ENCODE results near the gene ULBP3. TPM values are rescaled to one million over a fixed set of nuclear protein-coding genes. Genes with fewer than 3 reads are reported as not detected.

ULBP3 gene
- total and polyA plus RNA-seq, 2 donors (not counting 1 experiment from before 2014, with no cell fraction given), result 0.10 to 0.69 TPM

GRCh38 chr6:150056156-150056555 is 12.8 kb downstream of the ULBP3 start:
- TF ChIP-seq CTCF (IDR thresholded peaks at IDR 0.05) (no peak), EZH2 (IDR thresholded peaks at IDR 0.05; ENCODE audit: borderline replicate concordance, insufficient read depth, low read depth, low read length, poor library complexity, severe bottlenecking) (no peak)
- Mint-ChIP-seq H3K27me3 (peaks cover 58% of the 10 kb centered on the region), H3K4me1 (peaks cover 5% of the 10 kb centered on the region), H3K27ac (no peak overlapping the region), H3K9me3 (ENCODE audit: insufficient read depth) (no peaks in the 10 kb centered on the region), H3K4me3 (no peak overlapping the region)
- ATAC-seq (ENCODE audit: low read depth) (no peak), DNase-seq (no peak)
- H3K9me3 ChIP-seq (ENCODE audit: control extremely low read depth in 1 of 3, control insufficient read depth in 2 of 3, insufficient read depth in 1 of 3, low read length in 2 of 3), result peaks cover 0 to 5% (median 0%) of the 10 kb centered on the region in 3 donors
- no peak overlapping the region for H3K9ac ChIP-seq (ENCODE audit: low read length)
- no peak overlapping the region for H2AFZ ChIP-seq (ENCODE audit: insufficient read depth, low read depth, low read length, poor library complexity, severe bottlenecking)
- no peak overlapping the region for H3K4me2 ChIP-seq (replicated peaks; ENCODE audit: low read depth, low read length, poor library complexity, severe bottlenecking)
- peaks cover 0 to 27% (median 5%) of the 10 kb centered on the region in 4 experiments for H3K27me3 ChIP-seq (replicated peaks in 1 of 4; ENCODE audit: control extremely low read depth in 1 of 4, control insufficient read depth in 3 of 4, insufficient read depth in 4 of 4, low read length in 3 of 4)
- no peaks in the 10 kb centered on the region for H3K79me2 ChIP-seq (ENCODE audit: control insufficient read depth, insufficient read depth, low read length)
- no peaks in the 10 kb centered on the region for H3K36me3 ChIP-seq (replicated peaks in 1 of 2; ENCODE audit: control extremely low read depth in 1 of 2, control insufficient read depth in 1 of 2, extremely low read depth in 1 of 2, insufficient read depth in 2 of 2, low read length in 1 of 2)
- no peaks in the 10 kb centered on the region for H4K20me1 ChIP-seq (ENCODE audit: control insufficient read depth, insufficient read depth, low read length, poor library complexity, severe bottlenecking)
- H3K4me1 ChIP-seq (ENCODE audit: control insufficient read depth in 2 of 2, insufficient read depth in 2 of 2, low read length in 2 of 2), result peaks cover 3 to 5% of the 10 kb centered on the region in 2 donors
- ChIA-PET POLR2A (no interaction called here), CTCF (interaction anchor here (1.5 kb wide), 1 partner anchor 15 kb away, joined by 7 read pairs; no protein-coding TSS in a partner anchor)
- H3K27ac ChIP-seq (ENCODE audit: low read length in 2 of 2), result no peak overlapping the region
- intact Hi-C loops (cut with micrococcal nuclease), result no loop called here
- no peak overlapping the region for H3K4me3 ChIP-seq (ENCODE audit: control extremely low read depth in 1 of 5, extremely low read depth in 1 of 5, insufficient read depth in 1 of 5, low read depth in 2 of 5, low read length in 4 of 5)
- 85% methylated on average over 12 of the region's 12 CpGs for WGBS (ENCODE audit: insufficient coverage)

- Mint-ChIP-seq H3K4me3 (no peak overlapping the region), H3K27ac (no peak overlapping the region), H3K27me3 (peaks cover 67% of the 10 kb centered on the region), H3K9me3 (ENCODE audit: insufficient read depth) (no peaks in the 10 kb centered on the region), H3K4me1 (peaks cover 5% of the 10 kb centered on the region)
- Histone ChIP-seq H3K27me3 (replicated peaks in 1 of 4; ENCODE audit: control extremely low read depth in 1 of 4, control insufficient read depth in 3 of 4, insufficient read depth in 4 of 4, low read length in 3 of 4) (peaks cover 0 to 36% (median 5%) of the 10 kb centered on the region in 4 experiments), H3K79me2 (ENCODE audit: control insufficient read depth, insufficient read depth, low read length) (no peaks in the 10 kb centered on the region), H3K27ac (ENCODE audit: low read length in 2 of 2) (no peak overlapping the region), H3K9me3 (ENCODE audit: control extremely low read depth in 1 of 3, control insufficient read depth in 2 of 3, insufficient read depth in 1 of 3, low read length in 2 of 3) (peaks cover 0 to 5% (median 0%) of the 10 kb centered on the region in 3 donors), H3K36me3 (replicated peaks in 1 of 2; ENCODE audit: control extremely low read depth in 1 of 2, control insufficient read depth in 1 of 2, extremely low read depth in 1 of 2, insufficient read depth in 2 of 2, low read length in 1 of 2) (no peaks in the 10 kb centered on the region), H4K20me1 (ENCODE audit: control insufficient read depth, insufficient read depth, low read length, poor library complexity, severe bottlenecking) (no peaks in the 10 kb centered on the region), H3K4me1 (ENCODE audit: control insufficient read depth in 2 of 2, insufficient read depth in 2 of 2, low read length in 2 of 2) (peaks cover 2 to 4% of the 10 kb centered on the region in 2 donors), H3K9ac (ENCODE audit: low read length) (no peak overlapping the region), H3K4me2 (replicated peaks; ENCODE audit: low read depth, low read length, poor library complexity, severe bottlenecking) (no peak overlapping the region), H2AFZ (ENCODE audit: insufficient read depth, low read depth, low read length, poor library complexity, severe bottlenecking) (no peak overlapping the region), H3K4me3 (ENCODE audit: control extremely low read depth in 1 of 5, extremely low read depth in 1 of 5, insufficient read depth in 1 of 5, low read depth in 2 of 5, low read length in 4 of 5) (no peak overlapping the region)
- no peak for TF ChIP-seq CTCF (IDR thresholded peaks at IDR 0.05)
- TF ChIP-seq EZH2 (IDR thresholded peaks at IDR 0.05; ENCODE audit: borderline replicate concordance, insufficient read depth, low read depth, low read length, poor library complexity, severe bottlenecking), result no peak
- intact Hi-C loops (cut with micrococcal nuclease), result no loop called here
- ATAC-seq (ENCODE audit: low read depth) (no peak), DNase-seq (no peak)
- ChIA-PET CTCF (interaction anchor here (1.5 kb wide), 1 partner anchor 16 kb away, joined by 7 read pairs; no protein-coding TSS in a partner anchor), POLR2A (no interaction called here)
- WGBS (ENCODE audit: insufficient coverage), result 88% methylated on average over 10 of the region's 10 CpGs
Measured at GRCh38 chr6:150055131-150055530, 13.8 kb downstream of the ULBP3 start.
